Activated T-cell treated with anti-CD3 and anti-CD28 coated beads, Interleukin-2, amount 50 U/mL, for 24 hours (primary cell): Measurements from ENCODE around the gene C1QTNF9B.
"Not testable (repeated sequence)": the region's sequence is repeated elsewhere in the genome, so short reads cannot be mapped to it uniquely, and the experiment has no call there.

Experiments used
- DNase-seq: peaks from one replicate; pipeline ENCODE4 v3.0.0-alpha.2; 2020
- H3K27ac Mint-ChIP-seq: 2 replicates; pipeline ENCODE4 v1.8.0; 2020; ENCODE audit warnings: mild to moderate bottlenecking, mixed read lengths
- H3K27me3 Mint-ChIP-seq: 2 replicates; pipeline ENCODE4 v1.8.0; 2020; ENCODE audit warnings: mixed read lengths
- H3K36me3 Mint-ChIP-seq: 2 replicates; pipeline ENCODE4 v1.8.0; 2020; ENCODE audit warnings: low read depth, mixed read lengths
- H3K4me1 Mint-ChIP-seq: 2 replicates; pipeline ENCODE4 v1.8.0; 2020; ENCODE audit warnings: low read depth, mixed read lengths
- H3K4me3 Mint-ChIP-seq: 2 replicates; pipeline ENCODE4 v1.8.0; 2020; ENCODE audit warnings: mild to moderate bottlenecking, moderate library complexity, mixed read lengths
- H3K9me3 Mint-ChIP-seq: 2 replicates; pipeline ENCODE4 v1.8.0; 2020; ENCODE audit warnings: mixed read lengths

Gene C1QTNF9B

DNA sequence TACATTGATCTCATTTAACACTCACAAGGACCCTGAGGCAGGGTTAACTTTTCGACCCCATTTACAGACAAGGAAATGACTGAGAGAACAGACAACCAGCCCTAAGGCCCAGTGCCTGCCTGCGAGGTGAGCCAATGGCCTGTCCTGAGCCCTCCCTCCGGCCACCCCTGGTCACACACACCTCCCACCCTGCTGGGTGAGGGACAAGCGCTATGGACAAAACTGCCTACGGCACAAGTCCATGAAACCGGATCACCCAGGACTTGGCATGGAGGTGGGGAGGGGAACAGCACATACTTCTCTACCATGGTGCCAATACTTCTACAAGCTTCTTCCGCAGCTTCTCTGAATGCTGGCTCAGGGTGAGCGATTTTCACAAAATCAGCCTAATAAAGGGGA lies 15.9 kb downstream of the C1QTNF9B start:
- DNase-seq, H3K4me1 Mint-ChIP-seq, H3K9me3 Mint-ChIP-seq, H3K27ac Mint-ChIP-seq, H3K4me3 Mint-ChIP-seq, H3K27me3 Mint-ChIP-seq: not testable (repeated sequence)
- H3K36me3 Mint-ChIP-seq = peaks cover 63% of the 10 kb centered on the region

GRCh38 chr13:23880493-23881401 lies 16.6 kb downstream of the C1QTNF9B start:
- H3K27ac Mint-ChIP-seq, H3K4me3 Mint-ChIP-seq, H3K4me1 Mint-ChIP-seq, H3K9me3 Mint-ChIP-seq, DNase-seq, H3K27me3 Mint-ChIP-seq: not testable (repeated sequence)
- H3K36me3 Mint-ChIP-seq = peaks cover 68% of the 10 kb centered on the region

DNA sequence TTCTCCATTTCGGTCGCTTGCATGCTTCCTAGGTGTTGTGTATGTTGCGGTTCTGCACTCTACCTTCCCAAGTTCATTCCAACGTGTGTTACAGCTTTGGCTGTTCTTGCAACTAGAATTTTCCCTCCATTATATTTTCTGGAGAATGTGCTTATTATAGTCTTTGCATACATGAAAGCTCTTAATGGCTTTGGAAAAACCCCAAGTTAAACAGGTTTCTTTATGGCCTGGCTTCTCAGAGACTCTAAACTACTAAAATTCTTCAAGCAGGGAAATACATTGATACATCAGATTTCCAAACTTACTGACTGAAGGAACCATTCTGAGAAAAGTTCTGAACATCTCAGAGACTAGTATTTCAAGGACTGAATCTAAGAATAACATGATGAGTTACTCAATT lies 20.0 kb downstream of the C1QTNF9B start:
- no peaks in the 10 kb centered on the region for H3K9me3 Mint-ChIP-seq
- H3K4me3 Mint-ChIP-seq = no peak overlapping the region
- no peak for DNase-seq
- no peaks in the 10 kb centered on the region for H3K4me1 Mint-ChIP-seq
- H3K27me3 Mint-ChIP-seq = no peaks in the 10 kb centered on the region
- no peak overlapping the region for H3K27ac Mint-ChIP-seq
- H3K36me3 Mint-ChIP-seq = peaks cover 47% of the 10 kb centered on the region

DNA sequence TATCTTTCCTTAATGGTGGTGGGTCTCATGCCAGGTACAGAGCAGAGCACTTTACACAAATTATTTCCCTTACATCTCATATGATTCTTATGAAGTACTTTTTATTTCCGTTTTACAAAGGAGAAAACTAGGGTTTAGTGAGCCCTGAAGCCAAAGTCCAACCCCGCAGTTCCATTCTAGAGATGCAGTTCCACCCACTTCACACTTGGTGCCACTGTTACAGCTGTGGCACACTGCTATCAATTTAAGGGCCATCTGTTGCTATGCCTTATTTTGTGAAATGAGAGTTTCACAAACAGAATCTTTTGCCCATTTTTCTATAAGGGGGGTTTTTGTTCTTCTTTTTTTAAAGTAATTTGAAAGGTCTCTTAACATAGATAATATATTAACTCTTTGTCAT lies 21.0 kb downstream of the C1QTNF9B start:
- H3K27ac Mint-ChIP-seq = no peak overlapping the region
- H3K4me1 Mint-ChIP-seq = no peaks in the 10 kb centered on the region
- H3K36me3 Mint-ChIP-seq = peaks cover 37% of the 10 kb centered on the region
- H3K9me3 Mint-ChIP-seq = no peaks in the 10 kb centered on the region
- no peak overlapping the region for H3K4me3 Mint-ChIP-seq
- DNase-seq = no peak
- H3K27me3 Mint-ChIP-seq = no peaks in the 10 kb centered on the region

DNA sequence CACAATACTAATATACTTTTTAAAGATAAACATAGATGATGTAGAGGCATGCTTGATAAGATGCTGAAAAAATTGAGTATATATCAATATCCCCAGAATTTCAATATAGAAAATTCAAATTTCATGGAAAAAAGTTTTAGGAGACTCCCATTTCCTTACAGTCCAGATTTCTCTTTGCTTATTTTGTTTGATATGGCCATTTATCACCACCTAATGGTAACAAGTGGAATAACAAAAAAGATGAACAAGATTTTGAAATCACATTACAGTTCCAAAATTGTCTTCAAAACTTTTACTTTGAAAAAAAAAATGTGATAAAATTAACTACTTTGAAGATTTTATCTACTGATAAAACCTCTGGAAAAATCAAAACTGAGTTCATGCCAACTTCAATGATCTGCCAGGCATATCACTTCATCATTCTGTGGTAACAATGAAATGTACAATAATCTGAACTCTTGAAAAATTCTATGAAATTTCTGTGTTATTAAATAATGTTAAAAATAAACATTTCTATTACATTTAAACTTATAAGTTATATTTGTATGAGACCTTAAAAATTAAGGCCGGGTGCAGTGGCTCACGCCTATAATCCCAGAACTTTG lies 25.6 kb downstream of the C1QTNF9B start:
- Mint-ChIP-seq H3K36me3 (peaks cover 20% of the 10 kb centered on the region), H3K27ac (no peak overlapping the region)

GRCh38 chr13:23870356-23871140 lies 26.8 kb downstream of the C1QTNF9B start:
- H3K4me1 Mint-ChIP-seq = no peaks in the 10 kb centered on the region
- no peak overlapping the region for H3K27ac Mint-ChIP-seq
- no peak for DNase-seq
- H3K9me3 Mint-ChIP-seq = no peaks in the 10 kb centered on the region
- peaks cover 16% of the 10 kb centered on the region for H3K36me3 Mint-ChIP-seq
- H3K4me3 Mint-ChIP-seq = no peak overlapping the region
- no peaks in the 10 kb centered on the region for H3K27me3 Mint-ChIP-seq

More for the DNA sequence above, 25.6 kb downstream of the C1QTNF9B start:
- Mint-ChIP-seq H3K4me1 (no peaks in the 10 kb centered on the region), H3K27me3 (no peaks in the 10 kb centered on the region), H3K9me3 (no peaks in the 10 kb centered on the region), H3K4me3 (no peak overlapping the region)
- DNase-seq = no peak

DNA sequence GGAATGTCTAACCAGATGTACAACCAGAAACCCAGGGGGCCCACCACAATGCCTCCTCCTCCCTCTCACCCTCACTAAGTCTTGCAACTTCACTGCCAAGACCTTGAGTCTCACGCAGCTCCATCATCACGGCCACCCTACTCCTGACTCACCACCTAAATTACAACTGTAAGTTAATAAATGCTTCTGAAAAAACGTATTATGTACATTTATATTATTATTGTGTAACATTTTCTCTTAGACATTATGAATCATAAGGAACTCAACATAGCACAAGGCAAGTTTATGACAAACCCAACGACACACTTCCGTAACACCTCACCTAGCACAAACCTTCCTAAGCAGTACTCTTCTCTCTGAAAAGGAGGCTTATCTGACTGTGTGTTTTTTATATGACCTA lies 28.8 kb downstream of the C1QTNF9B start:
- Mint-ChIP-seq H3K27ac (no peak overlapping the region), H3K4me3 (no peak overlapping the region), H3K27me3 (no peaks in the 10 kb centered on the region), H3K9me3 (no peaks in the 10 kb centered on the region), H3K36me3 (peaks cover 18% of the 10 kb centered on the region), H3K4me1 (no peaks in the 10 kb centered on the region)
- DNase-seq = no peak

DNA sequence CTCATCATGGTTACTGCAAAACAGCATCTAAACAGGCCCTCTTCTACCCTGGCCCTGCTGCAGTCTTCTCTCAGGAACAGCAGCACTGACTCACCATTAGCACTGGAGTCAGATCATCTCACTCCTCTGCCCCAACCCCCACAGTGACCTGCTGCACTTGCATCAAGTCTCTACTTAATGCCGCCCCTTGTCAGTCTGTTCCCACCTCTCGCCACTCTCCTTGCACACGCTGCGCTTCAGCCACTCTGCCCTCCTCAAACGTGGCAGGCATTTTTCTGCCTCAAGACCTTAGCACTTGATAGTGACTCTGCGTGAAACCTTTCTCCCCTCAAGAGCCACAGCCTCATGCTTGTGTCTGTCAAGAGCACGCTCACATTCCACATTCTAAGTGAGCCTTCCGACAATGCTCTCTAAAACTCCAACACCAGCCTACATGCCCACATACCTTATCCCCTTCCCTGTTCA lies 30.2 kb downstream of the C1QTNF9B start:
- no peaks in the 10 kb centered on the region for H3K4me1 Mint-ChIP-seq
- no peak overlapping the region for H3K4me3 Mint-ChIP-seq
- H3K27me3 Mint-ChIP-seq = no peaks in the 10 kb centered on the region
- DNase-seq = no peak
- H3K36me3 Mint-ChIP-seq = peaks cover 18% of the 10 kb centered on the region
- H3K27ac Mint-ChIP-seq = no peak overlapping the region
- no peaks in the 10 kb centered on the region for H3K9me3 Mint-ChIP-seq

- Mint-ChIP-seq H3K4me1 (no peaks in the 10 kb centered on the region), H3K9me3 (no peaks in the 10 kb centered on the region), H3K4me3 (no peak overlapping the region), H3K27ac (no peak overlapping the region), H3K27me3 (no peaks in the 10 kb centered on the region), H3K36me3 (peaks cover 22% of the 10 kb centered on the region)
- no peak for DNase-seq
Measured at GRCh38 chr13:23866420-23867026, 30.8 kb downstream of the C1QTNF9B start.

DNA sequence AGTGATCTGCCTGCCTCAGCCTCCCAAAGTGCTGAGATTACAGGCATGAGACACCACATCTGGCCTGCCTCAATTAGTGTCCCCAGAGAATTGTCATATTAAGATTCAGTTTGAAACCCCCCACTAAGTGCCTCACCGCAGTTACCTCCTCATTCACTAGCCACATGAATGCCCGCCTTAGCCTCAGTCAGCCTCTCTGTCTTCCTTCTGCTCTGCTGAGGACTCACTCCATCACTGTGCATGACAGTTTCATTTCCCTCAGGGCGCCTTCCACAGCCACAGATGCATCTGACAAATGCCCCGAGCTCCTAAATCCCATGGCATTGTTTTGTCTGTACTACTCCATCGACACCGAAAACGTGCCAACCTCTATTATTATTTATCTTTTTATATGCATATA lies 31.4 kb downstream of the C1QTNF9B start:
- no peak overlapping the region for H3K27ac Mint-ChIP-seq
- no peaks in the 10 kb centered on the region for H3K4me1 Mint-ChIP-seq
- no peaks in the 10 kb centered on the region for H3K27me3 Mint-ChIP-seq
- no peak overlapping the region for H3K4me3 Mint-ChIP-seq
- H3K9me3 Mint-ChIP-seq = no peaks in the 10 kb centered on the region
- peaks cover 28% of the 10 kb centered on the region for H3K36me3 Mint-ChIP-seq
- no peak for DNase-seq

DNA sequence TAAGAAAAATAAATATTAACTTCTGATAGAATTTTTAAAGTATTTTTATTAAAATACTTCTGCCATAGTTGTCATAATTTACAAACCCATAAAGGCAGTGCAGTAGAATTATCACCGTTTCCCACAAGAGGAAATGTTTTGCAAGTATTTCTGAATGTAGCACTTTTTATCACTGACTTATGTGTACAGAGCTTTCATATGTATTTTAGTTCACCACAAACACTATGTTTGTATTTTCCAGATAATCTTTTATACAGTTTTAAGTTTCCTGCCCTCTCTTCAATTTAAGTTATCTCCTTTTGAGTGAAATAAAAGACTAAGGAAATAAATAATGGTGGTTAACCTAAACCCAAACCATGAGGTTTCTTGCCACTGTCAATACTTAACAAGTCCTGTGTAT lies 32.3 kb downstream of the C1QTNF9B start:
- no peak for DNase-seq
- Mint-ChIP-seq H3K36me3 (peaks cover 32% of the 10 kb centered on the region), H3K4me3 (no peak overlapping the region), H3K27me3 (no peaks in the 10 kb centered on the region), H3K4me1 (no peaks in the 10 kb centered on the region), H3K9me3 (no peaks in the 10 kb centered on the region), H3K27ac (no peak overlapping the region)

- peaks cover 43% of the 10 kb centered on the region for H3K36me3 Mint-ChIP-seq
- DNase-seq = no peak
Measured at GRCh38 chr13:23861310-23861709, 36.0 kb downstream of the C1QTNF9B start.

DNA sequence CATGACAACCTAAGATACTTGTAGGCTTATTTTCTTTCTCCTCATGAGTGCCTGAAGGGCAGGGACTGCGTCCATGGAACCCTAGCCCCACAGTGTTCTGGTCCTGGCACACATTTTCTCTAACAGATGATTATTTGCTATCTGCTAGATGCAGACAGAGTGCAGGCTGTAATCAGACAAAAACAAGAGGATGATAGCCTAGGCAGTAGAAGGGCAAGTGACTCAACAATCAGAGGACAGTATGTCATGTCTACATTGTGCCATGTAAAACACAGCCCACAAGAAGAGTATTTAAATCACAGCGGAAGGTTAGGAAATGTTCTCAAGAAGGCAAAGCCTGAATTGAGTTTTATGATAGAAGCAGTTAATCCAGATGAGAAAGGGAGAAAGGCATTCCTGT lies 37.4 kb downstream of the C1QTNF9B start:
- Mint-ChIP-seq H3K27me3 (no peaks in the 10 kb centered on the region), H3K4me1 (peaks cover 8% of the 10 kb centered on the region), H3K36me3 (peaks cover 50% of the 10 kb centered on the region), H3K9me3 (no peaks in the 10 kb centered on the region), H3K4me3 (no peak overlapping the region), H3K27ac (no peak overlapping the region)
- DNase-seq = no peak

More at GRCh38 chr13:23861310-23861709, 36.0 kb downstream of the C1QTNF9B start:
- Mint-ChIP-seq H3K27ac (no peak overlapping the region), H3K4me3 (no peak overlapping the region), H3K27me3 (no peaks in the 10 kb centered on the region), H3K4me1 (peaks cover 4% of the 10 kb centered on the region), H3K9me3 (no peaks in the 10 kb centered on the region)

DNA sequence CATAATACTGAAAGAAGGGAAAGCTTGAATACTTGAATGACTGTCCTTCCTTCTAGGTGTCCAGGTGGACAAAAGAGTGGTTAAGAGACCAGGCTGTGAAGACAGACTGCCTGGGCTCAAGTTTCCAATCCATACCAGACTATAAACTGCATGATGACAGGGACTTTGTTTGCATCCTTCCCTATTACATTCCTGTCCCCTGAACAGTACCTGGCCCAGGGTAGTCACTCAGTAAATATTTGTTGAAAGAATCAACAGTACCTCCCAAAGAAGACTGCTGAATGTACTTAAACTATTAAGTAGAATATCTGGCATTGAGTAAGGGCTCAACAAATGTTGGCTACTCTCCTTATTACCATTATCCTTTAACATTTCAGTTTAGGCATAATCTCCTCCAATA lies 37.8 kb downstream of the C1QTNF9B start:
- Mint-ChIP-seq H3K36me3 (peaks cover 50% of the 10 kb centered on the region), H3K27ac (no peak overlapping the region), H3K27me3 (no peaks in the 10 kb centered on the region), H3K4me3 (no peak overlapping the region), H3K4me1 (peaks cover 8% of the 10 kb centered on the region), H3K9me3 (no peaks in the 10 kb centered on the region)
- DNase-seq = no peak
